HEK293 (cell line): ENCODE data around the gene FAM241A.

Source experiments
- ATF2 ChIP-seq: fragments of 450-650 bp; formaldehyde crosslinking; IDR thresholded peaks from 2 replicates; pipeline ENCODE4 v1.5.1; 2016; ENCODE audit warnings: missing biosample characterization, missing genetic modification characterization, low read depth
- KLF9 ChIP-seq: fragments of 450-650 bp; formaldehyde crosslinking; IDR thresholded peaks from 2 replicates; pipeline ENCODE4 v1.5.1; 2016; ENCODE audit warnings: missing biosample characterization, missing genetic modification characterization, low read depth
- MYNN ChIP-seq: fragments of 450-650 bp; formaldehyde crosslinking; IDR thresholded peaks from 2 replicates; pipeline ENCODE4 v1.5.1; 2016; ENCODE audit warnings: missing biosample characterization, missing genetic modification characterization, borderline replicate concordance
- YY1 ChIP-seq: fragments of 450-650 bp; formaldehyde crosslinking; IDR thresholded peaks from 2 replicates; pipeline ENCODE4 v1.5.1; 2018; ENCODE audit warnings: missing biosample characterization, missing genetic modification characterization
- ZNF10 ChIP-seq: fragments of 450-650 bp; formaldehyde crosslinking; IDR thresholded peaks from 2 replicates; pipeline ENCODE4 v1.5.1; 2017; ENCODE audit warnings: missing biosample characterization, missing genetic modification characterization
- ZNF114 ChIP-seq: fragments of 450-650 bp; formaldehyde crosslinking; IDR thresholded peaks from 2 replicates; pipeline ENCODE4 v1.5.0; 2017; ENCODE audit warnings: missing biosample characterization, missing genetic modification characterization
- ZNF692 ChIP-seq: fragments of 450-650 bp; formaldehyde crosslinking; IDR thresholded peaks from 2 replicates; pipeline ENCODE4 v1.5.1; 2016; ENCODE audit warnings: missing biosample characterization, missing genetic modification characterization
- TF ChIP-seq, protein P1 (sequence below): fragments of 450-650 bp; formaldehyde crosslinking; IDR thresholded peaks from 2 replicates; pipeline ENCODE4 v1.5.1; 2016; ENCODE audit warnings: missing biosample characterization, missing genetic modification characterization

- TF ChIP-seq YY1 (tag by site-specific recombination) (no peak), ZNF10 (tag by site-specific recombination) (no peak), KLF9 (no peak), MYNN (tag by site-specific recombination) (no peak), ZNF114 (tag by site-specific recombination) (no peak), ATF2 (no peak), ZNF692 (tag by site-specific recombination) (no peak)
- TF ChIP-seq, protein P1, sequence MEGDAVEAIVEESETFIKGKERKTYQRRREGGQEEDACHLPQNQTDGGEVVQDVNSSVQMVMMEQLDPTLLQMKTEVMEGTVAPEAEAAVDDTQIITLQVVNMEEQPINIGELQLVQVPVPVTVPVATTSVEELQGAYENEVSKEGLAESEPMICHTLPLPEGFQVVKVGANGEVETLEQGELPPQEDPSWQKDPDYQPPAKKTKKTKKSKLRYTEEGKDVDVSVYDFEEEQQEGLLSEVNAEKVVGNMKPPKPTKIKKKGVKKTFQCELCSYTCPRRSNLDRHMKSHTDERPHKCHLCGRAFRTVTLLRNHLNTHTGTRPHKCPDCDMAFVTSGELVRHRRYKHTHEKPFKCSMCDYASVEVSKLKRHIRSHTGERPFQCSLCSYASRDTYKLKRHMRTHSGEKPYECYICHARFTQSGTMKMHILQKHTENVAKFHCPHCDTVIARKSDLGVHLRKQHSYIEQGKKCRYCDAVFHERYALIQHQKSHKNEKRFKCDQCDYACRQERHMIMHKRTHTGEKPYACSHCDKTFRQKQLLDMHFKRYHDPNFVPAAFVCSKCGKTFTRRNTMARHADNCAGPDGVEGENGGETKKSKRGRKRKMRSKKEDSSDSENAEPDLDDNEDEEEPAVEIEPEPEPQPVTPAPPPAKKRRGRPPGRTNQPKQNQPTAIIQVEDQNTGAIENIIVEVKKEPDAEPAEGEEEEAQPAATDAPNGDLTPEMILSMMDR (tag by site-specific recombination), result no peak
These were observed 51.2 kb downstream of the FAM241A start for GRCh38 chr4:112196461-112196860.
